NB4 (cell line): ENCODE data around the gene MRPL43.
A peak's percentile ranks its signal among the peaks of the same experiment; 100 is the strongest.

Experiments used
- DNase-seq: peaks from one replicate; pipeline ENCODE4 v3.0.0; 2010; ENCODE audit warnings: low read depth
- H3K4me3 ChIP-seq: one replicate; pipeline ENCODE4 v1.5.1; 2011; ENCODE audit warnings: mild to moderate bottlenecking, low read depth, low read length, moderate library complexity
- MYC ChIP-seq: IDR thresholded peaks from 2 replicates; pipeline ENCODE4 v1.6.1; 2011; ENCODE audit warnings: low read depth, low read length
- POLR2A ChIP-seq: IDR thresholded peaks from 2 replicates; pipeline ENCODE4 v1.6.1; 2011; ENCODE audit warnings: mild to moderate bottlenecking; ENCODE audit not compliant: insufficient read length; ENCODE audit errors: extremely low read depth
- TF ChIP-seq, protein P1 (sequence below): IDR thresholded peaks from 2 replicates; pipeline ENCODE4 v1.6.1; 2011; ENCODE audit warnings: low read depth, low read length
- TF ChIP-seq, protein P2 (sequence below): IDR thresholded peaks from one replicate; pipeline ENCODE4 v1.5.1; 2012; ENCODE audit warnings: low read depth, low read length

The MRPL43 gene

GRCh38 chr10:101014230-101014884 is 27.1 kb upstream of the MRPL43 start:
- peak; percentile 73 for DNase-seq
- TF ChIP-seq, protein P1, sequence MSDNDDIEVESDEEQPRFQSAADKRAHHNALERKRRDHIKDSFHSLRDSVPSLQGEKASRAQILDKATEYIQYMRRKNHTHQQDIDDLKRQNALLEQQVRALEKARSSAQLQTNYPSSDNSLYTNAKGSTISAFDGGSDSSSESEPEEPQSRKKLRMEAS = peak; percentile 78
- TF ChIP-seq MYC (no peak; the same call in 1 of the 2 replicates), POLR2A (no peak)
- TF ChIP-seq, protein P2, sequence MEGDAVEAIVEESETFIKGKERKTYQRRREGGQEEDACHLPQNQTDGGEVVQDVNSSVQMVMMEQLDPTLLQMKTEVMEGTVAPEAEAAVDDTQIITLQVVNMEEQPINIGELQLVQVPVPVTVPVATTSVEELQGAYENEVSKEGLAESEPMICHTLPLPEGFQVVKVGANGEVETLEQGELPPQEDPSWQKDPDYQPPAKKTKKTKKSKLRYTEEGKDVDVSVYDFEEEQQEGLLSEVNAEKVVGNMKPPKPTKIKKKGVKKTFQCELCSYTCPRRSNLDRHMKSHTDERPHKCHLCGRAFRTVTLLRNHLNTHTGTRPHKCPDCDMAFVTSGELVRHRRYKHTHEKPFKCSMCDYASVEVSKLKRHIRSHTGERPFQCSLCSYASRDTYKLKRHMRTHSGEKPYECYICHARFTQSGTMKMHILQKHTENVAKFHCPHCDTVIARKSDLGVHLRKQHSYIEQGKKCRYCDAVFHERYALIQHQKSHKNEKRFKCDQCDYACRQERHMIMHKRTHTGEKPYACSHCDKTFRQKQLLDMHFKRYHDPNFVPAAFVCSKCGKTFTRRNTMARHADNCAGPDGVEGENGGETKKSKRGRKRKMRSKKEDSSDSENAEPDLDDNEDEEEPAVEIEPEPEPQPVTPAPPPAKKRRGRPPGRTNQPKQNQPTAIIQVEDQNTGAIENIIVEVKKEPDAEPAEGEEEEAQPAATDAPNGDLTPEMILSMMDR = peak; percentile 97
- H3K4me3 ChIP-seq = no peak overlapping the region

DNA sequence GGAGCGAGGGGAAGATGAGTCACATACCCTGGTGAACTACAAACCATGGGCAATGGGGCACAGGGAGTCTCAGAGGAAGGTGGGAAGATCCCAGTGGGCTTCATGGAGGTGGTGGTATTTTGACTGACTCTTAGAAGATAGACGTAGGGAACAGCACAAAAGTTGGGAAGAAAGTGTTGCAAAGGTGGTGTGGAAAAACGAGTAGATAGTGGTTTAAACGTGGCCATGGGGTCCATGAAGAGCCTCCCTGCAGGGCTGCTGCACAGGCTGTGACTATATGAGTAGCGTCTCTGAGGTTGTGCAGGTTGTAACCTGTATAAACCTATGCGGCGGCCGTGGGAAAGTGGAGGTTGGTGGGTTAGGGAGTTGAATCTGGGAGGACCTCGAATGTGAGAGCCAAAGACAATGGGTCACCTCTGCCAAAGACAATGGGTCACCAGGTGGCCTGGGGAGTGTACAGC is 26.1 kb upstream of the MRPL43 start:
- no peak for TF ChIP-seq MYC
- no peak overlapping the region for H3K4me3 ChIP-seq

GRCh38 chr10:101012525-101013364 is 25.4 kb upstream of the MRPL43 start:
- TF ChIP-seq, protein P2 = peak; percentile 91
- TF ChIP-seq, protein P1 = no peak; the same call in 1 of the 2 replicates
- peak; percentile 92 for DNase-seq
- H3K4me3 ChIP-seq = no peak overlapping the region

More for the DNA sequence above, 26.1 kb upstream of the MRPL43 start:
- DNase-seq = no peak

GRCh38 chr10:101011517-101012423 is 24.5 kb upstream of the MRPL43 start:
- H3K4me3 ChIP-seq = no peak overlapping the region
- DNase-seq = no peak
- TF ChIP-seq, protein P1 = no peak
- no peak for TF ChIP-seq MYC

GRCh38 chr10:101010329-101010728 is 23.0 kb upstream of the MRPL43 start:
- TF ChIP-seq, protein P1 = no peak
- no peak for TF ChIP-seq POLR2A
- TF ChIP-seq, protein P2 = no peak
- H3K4me3 ChIP-seq = no peak overlapping the region
- no peak for DNase-seq

GRCh38 chr10:101008823-101009423 is 21.6 kb upstream of the MRPL43 start:
- no peak for DNase-seq

More at GRCh38 chr10:101008823-101009423, 21.6 kb upstream of the MRPL43 start:
- no peak overlapping the region for H3K4me3 ChIP-seq
- TF ChIP-seq, protein P2 = no peak
- TF ChIP-seq, protein P1 = no peak
- TF ChIP-seq MYC = no peak
- no peak for TF ChIP-seq POLR2A
